Measurements from ENCODE around the gene RPS25.

- no peak; the same call in 1 of the 2 replicates for TF ChIP-seq CTCF (conservative IDR thresholded peaks at IDR 0.05; ENCODE audit: low read depth, low read length)
- no peak for TF ChIP-seq EZH2 (IDR thresholded peaks at IDR 0.05; ENCODE audit: borderline replicate concordance, low read depth, low read length, poor library complexity, severe bottlenecking)
Measured at GRCh38 chr11:119030329-119031047, 12.3 kb upstream of the RPS25 start, which contains the start of gene SLC37A4.

Data from A673 (cell line).